ENCODE measurements around the gene ATP5MG.
"Not testable (repeated sequence)": the region's sequence is repeated elsewhere in the genome, so short reads cannot be mapped to it uniquely, and the experiment has no call there.

The ATP5MG gene

DNA sequence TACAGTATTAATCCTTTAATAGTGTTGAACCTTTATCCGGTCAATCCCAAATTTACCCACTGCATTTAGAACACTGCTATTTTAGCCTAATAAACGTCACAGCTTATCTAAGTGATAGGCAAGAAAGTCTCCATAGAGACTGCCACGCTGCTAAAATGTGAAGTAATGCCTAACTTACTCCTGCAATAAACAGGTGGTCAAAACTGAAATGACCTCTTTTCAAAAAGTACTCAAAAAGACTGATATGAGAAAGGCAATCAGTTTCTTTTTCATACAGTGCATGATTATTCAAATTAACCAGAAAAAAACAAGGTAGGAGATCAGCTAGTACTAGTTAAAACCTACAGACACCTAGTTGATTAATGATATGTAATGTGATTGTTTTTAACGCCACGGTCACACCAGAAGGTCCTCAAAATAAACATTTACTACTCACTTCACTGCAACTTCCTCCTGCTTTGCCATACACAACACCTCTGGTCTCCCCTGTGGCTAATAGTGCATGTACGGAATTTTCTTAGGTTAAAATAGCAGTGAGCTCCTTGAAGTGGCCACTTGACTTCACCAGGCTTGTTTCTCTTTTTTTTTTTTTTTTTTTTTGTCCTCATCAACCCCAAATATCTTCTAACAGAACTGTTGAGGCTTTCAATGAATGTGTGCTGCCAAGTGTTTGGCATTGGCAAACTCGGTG lies 8.8 kb downstream of the ATP5MG start:
- DNase-seq = no peak

DNA sequence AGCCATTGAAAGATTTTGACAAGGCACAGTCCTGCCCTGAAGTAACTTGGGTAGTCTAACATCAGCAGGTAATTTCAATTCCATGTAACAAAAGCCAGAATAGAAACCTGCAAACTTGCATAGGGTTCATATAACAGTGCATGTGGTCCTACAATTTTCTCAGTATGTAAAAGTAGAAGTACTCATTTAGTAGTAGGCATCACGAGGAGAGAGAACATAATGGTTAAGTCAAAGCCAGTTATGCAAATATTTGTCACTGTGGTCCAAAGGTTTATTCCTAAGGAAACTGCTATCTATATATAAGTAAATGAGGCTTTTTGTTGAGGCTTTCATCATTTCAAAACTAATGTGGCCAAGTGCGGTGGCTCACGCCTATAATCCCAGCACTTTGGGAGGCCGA lies 10.1 kb downstream of the ATP5MG start:
- DNase-seq = no peak

DNA sequence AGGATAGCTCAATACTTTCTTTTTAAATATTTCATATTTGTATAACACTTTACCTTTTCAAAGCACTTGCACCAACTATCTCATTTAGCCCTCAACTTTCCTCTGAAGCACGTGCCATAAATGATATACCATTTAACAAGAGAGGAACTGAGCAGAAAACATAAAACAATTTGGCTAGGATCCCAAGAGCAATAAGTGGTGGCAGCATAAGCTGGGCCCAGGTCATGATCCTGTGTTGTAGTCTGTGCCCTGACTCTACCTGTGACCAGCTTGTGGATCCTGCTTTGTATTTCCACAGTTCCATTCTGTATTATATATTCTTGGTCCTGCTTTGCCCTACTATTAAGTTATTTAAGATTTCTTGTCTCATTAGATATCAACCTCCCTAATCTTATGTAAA lies 11.5 kb downstream of the ATP5MG start:
- DNase-seq = no peak

DNA sequence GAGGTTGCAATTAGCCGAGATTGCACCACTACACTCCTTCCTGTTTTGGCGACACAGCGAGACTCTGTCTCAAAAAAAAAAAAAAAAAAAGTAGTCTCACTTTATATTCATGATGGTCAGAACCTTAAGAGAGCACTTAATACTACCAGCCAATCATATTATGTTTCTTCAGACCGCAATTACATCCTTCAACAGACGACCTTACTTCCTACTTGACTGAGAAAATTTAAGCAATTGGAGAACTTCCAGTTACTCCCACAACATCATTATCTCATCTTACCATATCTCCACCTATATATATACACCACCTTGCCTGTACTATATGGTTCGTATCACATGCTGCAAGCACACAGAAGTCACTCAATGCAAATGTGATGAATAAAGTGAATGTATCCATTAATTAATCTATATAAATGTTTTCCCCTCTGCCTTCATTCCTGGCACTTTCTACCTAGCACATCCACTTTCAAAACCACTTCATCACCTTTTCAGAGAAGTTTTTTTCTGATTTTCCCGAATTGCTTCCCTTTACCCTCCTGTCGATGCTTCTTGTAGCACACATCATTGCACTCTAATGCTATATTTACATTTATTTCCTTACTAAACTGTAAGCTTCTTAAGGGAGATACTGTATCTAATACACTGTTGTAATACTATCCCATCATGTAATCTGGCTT lies 13.8 kb downstream of the ATP5MG start:
- DNase-seq = no peak

DNA sequence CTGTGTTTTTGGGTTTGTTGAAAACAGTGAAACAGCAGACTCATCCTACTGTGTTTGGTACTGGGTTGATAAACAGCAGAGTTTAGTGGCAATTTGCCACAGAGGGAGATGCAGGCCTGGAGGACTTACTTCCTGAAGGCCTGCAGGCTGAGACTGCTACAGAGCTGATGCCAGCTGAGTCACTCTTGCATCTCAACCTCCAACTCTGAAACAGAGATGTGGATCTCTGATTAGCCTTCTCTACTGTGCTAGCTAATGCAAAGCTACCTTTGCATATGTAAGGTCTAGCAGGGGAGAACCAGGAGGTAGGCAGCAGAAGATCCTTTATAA lies 14.3 kb downstream of the ATP5MG start:
- DNase-seq = no peak

DNA sequence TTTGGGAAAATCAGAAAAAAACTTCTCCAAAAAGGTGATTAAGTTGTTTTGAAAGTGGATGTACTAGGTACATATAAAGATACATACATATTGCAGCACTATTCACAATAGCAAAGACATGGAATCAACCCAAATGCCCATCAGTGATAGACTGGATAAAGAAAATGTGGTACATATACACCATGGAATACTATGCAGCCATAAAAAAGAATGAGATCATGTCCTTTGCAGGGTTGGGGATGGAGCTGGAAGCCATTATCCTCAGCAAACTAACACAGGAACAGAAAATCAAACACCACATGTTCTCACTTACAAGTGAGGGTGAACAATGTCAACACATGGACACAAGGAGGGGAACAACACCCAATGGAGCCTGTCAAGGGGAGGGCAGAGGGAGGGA lies 15.5 kb downstream of the ATP5MG start:
- not testable (repeated sequence) for DNase-seq

DNA sequence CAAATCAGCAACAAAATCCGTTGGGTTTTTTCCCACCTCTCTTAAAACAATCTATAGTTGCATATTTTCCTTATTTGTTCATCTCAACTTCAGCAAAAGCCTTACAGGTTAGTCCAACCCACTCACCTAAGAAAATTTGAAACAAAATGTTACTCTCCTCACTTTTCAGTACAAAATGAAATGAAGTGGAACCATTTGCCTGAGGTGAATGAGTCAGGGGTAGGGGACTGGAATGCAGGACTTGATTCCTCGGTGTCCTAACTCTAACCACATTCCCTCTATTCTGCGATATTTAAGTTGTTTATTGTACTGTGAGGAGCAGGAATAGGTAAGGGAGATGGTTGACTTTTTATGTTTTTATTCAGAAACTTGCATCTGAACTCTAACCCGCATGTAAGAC lies 16.4 kb downstream of the ATP5MG start:
- no peak for DNase-seq

DNA sequence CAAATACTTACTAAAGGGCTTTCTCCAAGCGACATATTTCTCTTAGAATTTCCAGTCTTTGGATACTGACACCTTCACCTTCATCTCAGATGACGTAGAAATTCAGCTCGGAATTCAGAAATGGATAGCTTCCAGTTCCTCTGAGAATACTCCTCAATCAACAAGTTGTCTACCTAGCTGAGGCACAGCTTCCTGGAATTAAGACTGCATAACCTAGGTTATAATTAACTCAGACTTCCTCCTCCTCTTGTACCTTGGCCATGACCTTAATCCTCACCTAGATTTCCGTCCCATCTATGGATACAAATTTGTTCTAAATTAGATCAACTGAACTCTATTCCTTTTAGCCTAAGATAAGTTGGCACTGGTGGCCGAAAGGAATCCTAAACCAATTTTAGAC lies 17.4 kb downstream of the ATP5MG start:
- DNase-seq = no peak

DNA sequence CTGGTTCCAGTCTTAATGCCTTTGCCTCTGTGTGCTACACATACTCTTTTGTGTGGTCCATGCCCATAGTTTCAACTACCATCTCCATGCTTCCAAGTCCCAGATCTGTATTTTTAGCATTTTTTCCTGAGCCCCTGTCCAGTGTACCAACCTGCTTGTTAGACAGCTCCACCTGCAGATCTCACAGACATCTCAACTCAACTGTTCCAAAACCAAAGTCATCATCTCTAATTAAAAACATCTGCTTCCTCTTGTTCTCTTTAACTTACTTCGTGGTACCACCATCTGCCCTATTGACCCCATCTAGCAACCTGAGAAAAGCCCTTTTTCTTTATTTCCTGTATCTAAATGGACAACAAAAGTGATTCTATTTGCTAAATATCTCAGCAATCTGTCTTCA lies 26.3 kb downstream of the ATP5MG start:
- DNase-seq = no peak

DNA sequence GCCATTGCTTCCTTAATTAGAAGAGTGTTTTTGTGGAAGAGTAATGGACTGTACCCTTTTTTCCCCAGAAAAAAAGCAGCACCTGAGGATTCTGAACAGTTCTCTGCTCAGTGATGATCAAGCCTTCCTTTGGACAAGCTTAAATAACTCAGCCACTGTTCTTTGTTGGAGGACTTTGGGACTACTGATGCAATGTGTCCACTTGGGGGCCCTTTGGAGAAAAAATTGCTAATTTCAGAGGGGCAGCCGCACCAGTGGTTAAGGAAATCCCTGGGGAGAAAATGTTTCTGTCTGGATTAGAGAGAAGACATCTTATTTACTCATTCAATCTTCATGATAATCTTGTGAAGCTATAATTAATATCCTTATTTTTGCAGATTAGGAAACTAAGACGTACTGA lies 29.6 kb downstream of the ATP5MG start:
- DNase-seq = no peak

DNA sequence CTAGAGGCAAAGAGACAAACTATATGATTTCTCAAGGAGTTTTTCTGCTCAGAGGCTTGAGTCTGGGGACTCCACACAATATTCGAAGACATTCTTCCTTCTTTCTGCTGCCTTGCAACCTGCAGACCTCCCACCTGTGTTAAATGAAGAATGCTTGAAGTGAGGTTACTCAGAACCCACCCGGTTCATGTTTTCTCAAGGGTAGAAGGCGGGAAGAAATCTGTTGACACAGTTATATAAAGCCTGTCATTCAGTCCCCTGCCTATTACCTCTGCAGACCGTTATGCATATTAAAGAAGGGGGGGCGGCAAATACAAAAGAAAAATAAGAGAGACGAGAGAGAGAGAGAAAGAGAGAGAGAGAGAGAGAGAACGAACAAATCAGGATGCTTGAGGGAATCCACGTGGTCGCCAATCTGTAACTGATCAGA lies 32.7 kb downstream of the ATP5MG start:
- no peak for DNase-seq

DNA sequence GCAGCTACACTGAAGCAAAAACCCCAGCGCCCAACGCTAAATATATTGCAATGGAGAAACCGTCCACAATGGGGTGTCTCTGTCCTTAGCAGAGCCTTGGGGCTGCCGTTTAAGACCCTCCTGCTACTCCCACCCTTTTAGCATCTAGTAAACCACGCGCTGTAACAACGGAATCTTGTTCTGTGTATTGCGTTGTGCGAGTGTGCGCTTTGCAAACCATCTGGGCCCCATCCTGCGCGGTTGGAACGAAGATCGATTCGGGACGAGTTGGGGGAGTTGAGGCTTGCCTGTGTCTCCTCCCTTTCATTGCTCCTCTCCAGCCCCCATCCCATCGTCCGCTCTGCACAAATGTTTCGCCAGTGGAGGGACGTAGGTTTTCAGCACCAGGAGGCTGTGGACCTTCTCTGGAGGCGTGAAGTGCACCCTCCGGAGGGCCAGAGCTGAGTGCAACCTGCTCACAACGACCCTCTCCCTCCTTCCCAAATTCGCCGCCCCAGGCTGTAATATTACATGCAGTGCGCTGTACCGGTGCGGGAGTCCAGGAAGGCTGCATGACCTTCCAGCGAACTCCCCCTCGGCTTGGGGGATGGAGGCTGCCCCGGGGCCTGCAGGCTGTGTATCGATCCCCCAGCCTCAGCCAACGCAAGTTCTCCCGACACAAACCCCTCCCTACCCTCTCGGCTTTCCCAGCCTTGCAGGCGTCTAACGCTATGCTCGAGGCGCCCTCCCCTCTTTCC lies 33.3 kb downstream of the ATP5MG start:
- peak; percentile 94 for DNase-seq

DNA sequence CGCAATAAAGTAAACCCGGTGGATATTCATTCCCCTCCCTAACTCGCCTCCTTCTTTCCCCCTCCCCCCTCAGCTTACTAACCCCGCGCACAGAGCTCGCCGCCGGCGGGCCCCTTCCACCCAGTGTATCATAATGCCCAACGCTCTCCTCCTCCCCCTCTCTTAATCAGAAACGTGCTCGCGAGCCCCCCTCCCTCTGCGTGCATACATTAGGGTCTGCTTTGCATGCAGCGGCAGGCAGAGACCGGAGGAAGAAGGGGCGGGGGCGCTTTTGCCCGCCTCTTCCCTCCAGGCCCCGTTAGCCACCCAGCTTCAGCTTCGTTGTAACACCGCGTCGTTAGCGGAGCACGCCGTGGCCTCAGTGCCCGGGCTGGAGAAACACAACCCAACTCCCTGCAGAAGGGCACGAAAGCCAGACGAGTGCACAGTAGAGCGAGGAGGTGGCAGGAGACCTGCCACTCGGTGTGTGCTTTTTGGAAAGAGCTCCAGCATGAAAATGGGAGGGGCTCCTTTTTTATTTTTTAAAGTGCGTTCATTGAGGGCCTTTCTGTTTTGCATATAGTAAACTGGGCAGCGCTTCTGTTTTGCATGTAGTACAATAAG lies 34.0 kb downstream of the ATP5MG start:
- no peak for DNase-seq

DNA sequence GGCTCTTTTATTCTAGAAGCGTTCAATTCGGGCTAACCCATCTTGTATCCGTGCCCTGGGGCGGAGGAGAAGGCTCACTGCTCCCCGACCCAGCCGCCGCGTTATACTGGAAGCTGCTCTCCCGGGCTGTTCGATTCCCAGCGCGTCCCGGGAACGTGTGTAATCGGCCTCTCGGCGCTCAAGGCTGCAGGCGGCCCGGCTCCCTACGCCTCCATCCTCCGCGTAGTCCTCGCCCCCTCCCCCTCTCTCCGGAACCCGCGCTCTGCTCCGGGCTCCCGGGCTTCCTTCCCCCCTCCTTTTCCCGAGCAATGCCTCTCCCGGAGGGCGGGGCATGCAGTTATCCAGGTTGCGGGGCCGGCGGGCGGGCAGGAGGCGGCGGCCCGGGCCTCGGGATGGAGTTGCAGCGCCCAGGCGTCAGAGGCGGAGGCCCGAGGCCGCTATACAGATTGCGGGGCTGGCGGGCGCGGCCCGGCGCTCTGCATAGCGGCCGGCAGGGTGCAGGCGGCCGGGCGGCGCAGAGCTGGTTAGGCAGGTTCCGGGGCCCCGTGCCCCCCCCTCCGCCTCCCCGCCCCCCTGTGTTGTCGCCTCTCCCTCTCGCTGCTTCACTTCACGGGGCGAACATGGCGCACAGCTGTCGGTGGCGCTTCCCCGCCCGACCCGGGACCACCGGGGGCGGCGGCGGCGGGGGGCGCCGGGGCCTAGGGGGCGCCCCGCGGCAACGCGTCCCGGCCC lies 34.7 kb downstream of the ATP5MG start, which contains the start of gene KMT2A:
Gene KMT2A (plus strand): TSS at position 600 of the 732 bp plus-strand sequence. CDS start 21 bp downstream, at position 621.
- DNase-seq = peak; percentile 100

DNA sequence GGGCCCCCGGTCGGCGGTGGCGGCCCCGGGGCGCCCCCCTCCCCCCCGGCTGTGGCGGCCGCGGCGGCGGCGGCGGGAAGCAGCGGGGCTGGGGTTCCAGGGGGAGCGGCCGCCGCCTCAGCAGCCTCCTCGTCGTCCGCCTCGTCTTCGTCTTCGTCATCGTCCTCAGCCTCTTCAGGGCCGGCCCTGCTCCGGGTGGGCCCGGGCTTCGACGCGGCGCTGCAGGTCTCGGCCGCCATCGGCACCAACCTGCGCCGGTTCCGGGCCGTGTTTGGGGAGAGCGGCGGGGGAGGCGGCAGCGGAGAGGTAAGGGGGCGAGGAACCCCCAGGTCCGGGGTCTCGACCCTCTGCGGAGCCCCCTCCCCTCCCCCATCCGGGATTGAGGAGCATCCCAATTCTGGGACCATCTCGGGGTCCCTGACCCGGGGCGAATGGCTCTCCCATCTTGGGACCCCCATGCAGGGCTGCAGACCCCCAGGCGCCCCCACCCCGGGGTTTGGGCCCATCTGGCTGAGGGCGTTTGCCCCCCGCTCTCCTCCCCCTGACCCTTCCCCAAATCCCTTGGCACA lies 35.3 kb downstream of the ATP5MG start:
- peak; percentile 51 for DNase-seq

DNA sequence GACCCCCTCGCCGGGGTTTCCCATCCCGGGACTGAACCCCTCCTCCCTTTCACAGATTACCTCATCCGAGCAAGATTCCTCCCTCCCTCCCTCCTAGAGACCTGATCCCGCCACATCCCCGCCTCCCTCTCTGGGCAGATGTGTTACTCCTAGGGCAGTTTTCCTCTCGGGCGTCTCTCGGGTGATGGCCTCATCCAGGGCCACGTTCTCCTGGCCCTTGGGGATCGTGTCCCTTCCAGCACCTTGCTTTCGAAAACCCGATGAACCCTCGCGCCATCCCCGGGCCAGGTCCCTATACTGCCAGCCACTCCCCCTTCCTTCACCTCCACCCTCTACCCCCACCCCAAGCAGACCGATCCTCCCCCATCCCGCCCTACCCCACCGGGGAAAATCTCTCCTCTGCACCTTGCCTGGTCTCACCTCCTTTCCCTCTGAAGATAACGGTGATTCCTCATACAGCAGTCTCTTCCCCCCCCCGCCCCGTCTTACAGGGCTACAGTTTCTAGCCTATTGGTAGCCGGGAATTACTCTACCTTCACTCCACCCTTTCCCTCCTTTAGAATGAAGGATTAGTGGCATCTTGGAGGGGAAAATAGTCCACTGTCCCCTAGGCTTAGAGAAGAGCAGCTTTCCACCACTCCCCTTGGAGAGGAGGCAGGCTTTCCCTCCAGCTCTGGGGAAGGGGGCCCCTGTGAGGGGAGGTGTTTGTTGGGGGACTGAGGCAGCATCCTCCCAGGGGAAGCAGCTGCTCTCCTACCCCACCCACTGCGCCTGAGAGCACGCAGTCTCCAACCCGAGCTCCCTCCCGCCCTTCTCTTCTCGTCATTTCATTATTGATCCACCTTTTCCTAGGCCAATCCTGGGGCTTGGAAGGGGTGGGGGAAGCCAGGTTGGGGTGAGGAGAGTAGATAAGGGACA lies 36.1 kb downstream of the ATP5MG start:
- DNase-seq = peak; percentile 75

DNA sequence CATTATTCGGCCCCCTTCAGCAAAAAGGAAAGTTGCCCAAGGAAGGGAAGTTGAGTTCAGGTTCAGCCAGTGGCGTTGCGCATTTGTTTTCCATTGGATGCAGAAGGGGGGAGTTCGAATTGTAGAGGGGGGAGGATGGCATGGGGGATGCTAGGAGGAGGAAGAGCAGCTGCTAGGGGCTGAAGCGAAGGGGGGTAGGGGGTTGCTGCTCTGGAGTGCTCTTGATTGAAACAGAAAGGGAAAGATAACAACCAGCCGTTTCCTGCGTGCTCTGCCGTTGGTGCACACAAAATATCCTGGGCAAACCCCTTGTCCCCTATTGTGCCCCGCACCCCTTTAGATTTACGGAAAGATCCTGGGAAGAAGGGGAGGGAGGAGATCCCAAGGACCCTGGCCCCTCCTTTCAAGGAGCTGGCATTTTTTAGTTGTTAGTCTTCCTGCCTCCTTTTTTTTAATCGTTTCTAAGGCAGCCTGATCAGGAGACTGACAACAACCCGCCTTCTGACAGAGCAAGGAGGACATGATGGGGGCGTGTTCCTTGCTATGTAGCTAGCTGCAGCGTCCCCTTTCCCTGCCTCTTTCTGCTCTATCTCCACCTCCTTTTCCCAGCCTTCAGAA lies 37.0 kb downstream of the ATP5MG start:
- DNase-seq = peak; percentile 52

DNA sequence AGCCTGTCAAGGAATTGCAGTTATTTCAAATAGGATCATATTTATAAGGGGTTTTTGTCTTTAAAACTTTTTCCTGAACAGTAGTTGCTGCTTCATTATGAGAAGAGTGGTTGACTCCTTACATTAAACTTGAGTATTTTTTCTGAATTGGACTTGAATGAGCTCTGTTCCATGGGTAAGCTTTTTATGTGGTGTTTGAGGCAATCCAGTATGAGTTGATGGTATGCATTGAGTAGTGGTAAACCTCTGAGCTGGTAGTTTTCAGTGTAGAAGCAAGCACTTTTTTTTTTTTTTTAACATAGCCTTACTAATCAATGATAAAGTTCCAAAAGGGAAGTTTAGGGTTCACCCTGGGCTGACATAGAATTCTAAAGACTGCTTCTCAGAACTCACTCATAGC lies 38.2 kb downstream of the ATP5MG start:
- DNase-seq = no peak

DNA sequence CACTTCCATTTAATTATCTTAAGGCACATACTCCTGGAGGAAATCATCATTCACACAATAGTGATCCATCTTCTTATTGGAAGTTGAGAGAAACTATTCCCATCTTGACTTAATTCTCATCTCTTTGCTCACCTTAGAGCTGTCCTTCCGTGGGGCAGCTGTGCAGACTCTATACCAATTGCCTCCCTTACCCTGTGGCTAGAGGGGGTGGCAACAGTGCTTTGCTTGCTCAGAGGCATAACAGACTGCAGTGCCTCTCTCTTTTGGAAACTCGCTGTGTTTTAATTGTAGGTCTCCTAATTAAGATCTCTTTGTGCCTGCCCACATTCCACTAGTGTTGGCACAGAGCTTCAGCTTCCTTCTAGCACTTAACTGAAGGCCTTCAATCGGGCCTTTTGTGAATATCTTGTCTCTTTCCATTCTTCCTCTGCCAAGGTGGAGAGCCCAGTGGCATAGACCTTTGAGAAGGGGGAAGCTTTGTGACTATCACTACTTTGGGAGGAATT lies 40.4 kb downstream of the ATP5MG start:
- DNase-seq = peak; percentile 3

DNA sequence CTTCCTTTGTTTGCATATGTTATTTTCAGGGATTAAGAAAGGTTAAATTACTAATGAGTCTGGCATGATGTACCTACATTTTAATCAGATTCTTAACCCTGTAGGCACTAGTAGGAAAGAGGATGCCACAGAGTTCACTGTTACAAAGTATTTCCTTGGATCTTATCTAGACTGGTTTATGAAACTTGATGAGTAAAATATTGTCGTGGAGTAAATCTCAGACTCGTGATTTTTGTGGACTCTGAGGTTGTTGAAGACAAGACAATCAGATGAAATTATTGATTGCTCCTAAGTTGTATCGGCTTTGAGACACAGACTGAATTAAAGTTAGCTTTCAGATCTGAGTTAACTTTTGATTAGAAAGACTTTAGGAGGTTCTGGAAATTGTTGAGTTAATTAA lies 40.9 kb downstream of the ATP5MG start:
- DNase-seq = no peak

Measured in retina (tissue), 1 donor.